IPS DF 4.7 (cell line): Measurements from ENCODE around the gene TADA1.
"Not testable (repeated sequence)": the region's sequence is repeated elsewhere in the genome, so short reads cannot be mapped to it uniquely, and the experiment has no call there.

Source experiments
- DNase-seq: peaks from one replicate; pipeline ENCODE4 v3.0.0-alpha.2; 2013; ENCODE audit warnings: low spot score; ENCODE audit errors: extremely low read depth

The TADA1 gene

GRCh38 chr1:166844791-166845190, 31.3 kb downstream of the TADA1 start:
- DNase-seq: no peak

DNA sequence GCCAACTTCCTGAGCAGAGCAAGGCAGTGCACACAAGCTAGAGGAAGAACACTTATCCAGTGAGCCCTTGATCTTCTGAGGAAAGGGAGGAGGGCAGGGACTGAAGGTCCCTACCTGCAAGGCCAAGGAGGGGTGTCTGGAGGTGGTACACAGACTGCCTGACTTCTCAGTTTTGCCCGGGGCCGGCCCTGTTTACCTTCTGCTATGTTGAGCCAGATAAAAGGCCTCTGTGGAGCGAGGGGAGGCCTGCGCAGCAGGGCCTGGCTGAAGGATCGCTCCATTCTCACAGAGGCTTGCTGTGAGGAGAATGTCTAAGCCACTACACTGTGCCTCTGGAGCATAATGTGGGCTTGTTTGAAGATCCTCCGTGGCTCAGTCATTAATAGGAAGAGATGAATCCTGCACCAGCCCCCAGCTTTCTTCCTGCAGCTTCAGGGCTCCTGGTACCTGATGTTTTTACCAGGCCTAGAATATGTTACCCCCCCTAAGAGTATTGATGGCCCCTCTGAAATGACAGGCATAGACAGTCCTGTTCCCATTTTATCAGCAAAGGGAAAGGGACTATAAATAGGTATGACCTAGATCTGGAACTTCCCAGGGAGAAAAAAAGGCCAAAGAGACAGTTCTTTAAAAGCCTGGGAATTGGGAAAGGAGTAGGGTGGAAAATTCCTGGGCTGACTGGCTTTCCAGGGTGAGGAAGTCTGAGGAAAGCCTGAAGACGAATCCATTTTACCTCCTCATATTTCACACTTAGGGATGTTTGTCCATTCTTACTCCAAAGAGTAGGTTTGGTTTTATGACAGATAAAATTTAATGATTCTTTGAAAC, 32.1 kb downstream of the TADA1 start:
- DNase-seq: no peak

DNA sequence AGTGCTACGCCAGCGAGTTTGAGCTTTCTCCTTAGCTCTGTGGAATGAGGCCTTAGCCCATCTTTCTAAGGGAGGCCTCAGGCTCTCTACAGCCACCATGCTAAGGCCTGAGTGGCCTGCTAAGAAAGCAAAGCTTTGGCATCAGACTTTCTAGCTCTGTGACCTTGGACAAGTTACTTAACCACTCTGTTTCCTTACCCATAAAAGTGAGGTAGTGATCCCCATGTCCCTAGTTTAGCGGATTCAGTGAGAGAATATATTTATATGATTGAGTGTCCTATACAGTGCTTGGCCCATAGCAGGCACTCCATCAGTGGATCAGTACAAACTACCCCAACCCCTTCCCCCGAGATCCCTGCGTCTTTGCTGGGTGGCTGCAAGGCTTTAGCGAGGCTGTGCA, 32.7 kb downstream of the TADA1 start:
- no peak for DNase-seq

DNA sequence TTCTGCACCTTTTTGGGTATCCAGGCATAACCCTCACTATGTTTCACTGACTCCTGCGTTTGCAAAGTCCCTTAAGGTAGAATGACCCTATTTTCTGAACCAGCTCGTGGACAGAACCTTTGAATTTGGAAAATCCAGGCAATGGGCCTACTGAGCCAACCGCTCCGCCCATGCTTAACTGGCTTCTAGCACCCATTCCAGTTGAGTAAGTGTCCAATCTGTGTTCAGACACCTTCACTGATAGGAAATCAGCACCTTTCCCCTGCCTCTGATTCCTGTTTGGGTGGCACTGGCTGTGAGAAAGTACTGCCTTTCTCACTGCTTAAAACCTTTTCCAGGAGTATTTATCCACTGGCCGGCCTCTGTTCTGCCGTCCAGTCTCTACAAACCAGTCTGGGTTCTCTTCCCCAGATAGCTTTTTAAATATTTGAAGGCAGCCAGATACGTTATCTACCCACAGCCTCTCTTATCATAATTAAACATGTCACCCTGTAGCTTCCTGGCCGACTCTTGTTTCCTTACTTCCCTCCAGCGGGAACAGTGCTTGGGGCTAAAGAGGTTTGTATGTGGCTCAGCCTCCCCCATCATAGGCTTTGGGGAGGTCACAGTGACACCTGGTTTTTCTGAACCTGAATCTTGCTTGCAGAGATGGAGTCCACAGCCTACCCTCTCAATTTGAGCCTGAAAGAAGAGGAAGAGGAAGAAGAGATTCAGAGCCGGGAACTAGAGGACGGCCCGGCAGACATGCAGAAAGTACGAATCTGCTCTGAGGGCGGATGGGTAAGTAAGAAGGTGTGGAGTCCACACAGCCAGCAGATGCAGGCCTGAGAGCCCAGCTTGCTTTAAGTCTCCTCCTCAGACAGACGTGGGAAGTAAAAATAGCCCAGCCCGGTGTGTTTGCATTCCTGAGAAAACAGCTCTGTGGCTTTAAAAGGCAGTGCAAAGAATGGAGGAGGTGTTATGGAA, 35.5 kb downstream of the TADA1 start:
- DNase-seq: no peak

- no peak for DNase-seq
Observed at GRCh38 chr1:166839600-166840308, 36.3 kb downstream of the TADA1 start.

- no peak for DNase-seq
Observed at GRCh38 chr1:166838766-166839599, 37.1 kb downstream of the TADA1 start, which contains the start of gene POGK. POGK (plus strand) TSS chr1:166839475; CDS start chr1:166840957, 1,482 bp downstream.

GRCh38 chr1:166836733-166837132, 39.3 kb downstream of the TADA1 start:
- DNase-seq: no peak

- DNase-seq: not testable (repeated sequence)
Observed at GRCh38 chr1:166829762-166830161, 46.3 kb downstream of the TADA1 start.

DNA sequence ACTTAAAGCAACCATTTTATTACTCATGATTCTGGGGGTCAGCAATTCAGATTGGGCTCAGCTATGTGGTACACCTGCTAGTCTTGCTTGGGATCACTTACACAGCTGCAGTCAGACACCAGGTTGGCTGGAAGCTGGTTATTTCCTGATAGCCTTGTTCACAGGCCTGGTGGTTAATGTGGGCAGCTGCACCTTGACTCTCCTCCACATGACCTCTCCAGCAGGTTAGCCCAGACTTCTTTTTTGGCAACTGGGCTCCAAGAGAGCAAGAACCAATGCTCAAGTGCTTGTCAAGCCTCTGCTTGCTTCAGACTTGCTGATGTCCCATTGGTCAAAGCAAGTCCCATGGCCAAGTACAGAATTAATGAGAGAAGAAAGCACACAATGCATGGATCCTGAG, 48.6 kb downstream of the TADA1 start:
- DNase-seq: no peak

DNA sequence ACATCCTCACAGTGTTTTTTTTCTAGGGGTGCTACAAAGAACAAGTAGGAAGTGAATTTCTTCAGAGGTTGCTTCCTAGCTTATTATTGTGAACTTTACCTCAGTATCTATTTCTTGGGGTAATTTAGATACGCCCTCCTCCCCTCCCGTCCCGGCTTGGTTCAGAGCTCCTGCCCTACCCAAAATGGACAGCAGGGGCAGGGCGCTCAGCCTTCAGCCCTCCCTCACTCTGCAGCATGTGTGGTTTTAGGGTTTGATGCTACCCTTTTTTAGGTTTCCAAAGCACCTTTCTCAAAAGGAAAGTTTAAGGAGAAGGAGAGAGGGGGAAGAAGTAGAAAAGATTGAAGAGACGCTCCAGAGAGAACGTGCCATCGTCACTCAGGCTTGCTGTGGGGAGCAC, 53.7 kb downstream of the TADA1 start:
- DNase-seq: no peak

DNA sequence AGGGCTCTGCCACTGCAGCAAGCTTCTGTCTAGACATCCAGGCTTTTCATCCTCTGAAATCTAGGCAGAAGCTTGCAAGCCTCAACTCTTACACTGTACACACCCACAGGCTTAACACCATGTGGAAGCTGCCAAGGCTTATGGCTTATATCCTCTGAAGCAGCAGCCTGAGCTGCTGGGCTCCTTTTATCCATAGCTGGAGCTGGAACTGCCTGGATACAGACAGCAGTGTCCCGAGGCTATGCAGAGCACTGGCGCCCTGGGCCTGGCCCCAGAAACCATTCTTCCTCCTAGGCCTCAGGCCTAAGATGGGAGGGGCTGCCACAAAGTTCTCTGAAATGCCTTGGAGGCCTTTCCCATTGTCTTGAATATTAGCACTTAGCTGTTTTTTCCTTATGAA, 56.1 kb downstream of the TADA1 start:
- DNase-seq: no peak

DNA sequence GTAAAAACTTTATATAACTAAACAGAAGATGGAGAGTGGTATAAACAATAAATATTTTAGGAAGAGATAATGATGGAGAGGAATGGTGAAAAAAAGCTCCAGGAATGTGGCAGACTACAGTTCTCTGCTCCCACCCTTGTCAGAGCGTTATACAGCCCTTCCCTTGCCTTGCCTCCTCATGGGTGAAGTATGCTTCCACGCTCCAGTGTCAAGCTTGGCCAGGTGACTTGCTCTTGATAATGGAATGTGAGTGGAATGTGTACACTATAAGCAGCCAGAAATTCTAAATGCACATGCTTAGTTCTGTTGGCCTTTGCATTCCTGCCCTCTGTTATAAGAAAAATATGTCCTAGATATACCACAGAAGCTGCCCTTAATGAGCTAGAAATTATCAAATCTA, 61.5 kb downstream of the TADA1 start:
- DNase-seq: no peak

DNA sequence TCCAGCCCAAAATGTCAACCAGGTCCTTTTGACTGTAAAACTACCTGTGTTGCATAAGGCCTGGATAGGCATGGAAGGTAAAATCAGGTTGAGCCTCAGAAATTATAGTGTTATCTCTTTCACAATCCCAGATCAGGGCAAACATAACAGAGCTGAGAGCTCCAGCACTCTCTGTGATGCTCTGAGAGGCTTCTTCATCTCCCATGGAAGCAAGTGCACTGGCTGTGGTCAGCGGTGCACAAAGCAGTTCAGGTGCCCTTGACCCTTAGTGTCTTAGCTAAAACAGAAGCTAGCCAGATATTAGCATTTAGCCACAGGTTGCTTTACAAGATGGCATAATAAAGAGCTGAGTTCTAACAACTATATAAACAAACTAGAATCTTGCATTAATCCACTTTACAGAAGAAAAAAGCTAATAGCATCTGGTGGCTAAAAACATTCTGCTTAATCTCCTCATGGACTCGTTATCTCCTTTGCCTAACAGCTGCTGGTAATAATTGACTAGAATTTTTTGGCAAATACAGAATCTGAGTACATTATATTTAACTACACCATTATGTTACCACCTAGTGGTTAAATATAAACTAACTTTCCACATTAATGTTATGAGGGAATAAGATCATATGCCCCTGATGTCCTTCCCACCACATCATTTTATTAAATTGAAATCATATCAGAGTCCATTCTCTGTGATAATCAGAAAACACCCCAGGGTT, 62.4 kb downstream of the TADA1 start:
- no peak for DNase-seq

GRCh38 chr1:166811691-166812090, 64.4 kb downstream of the TADA1 start:
- no peak for DNase-seq

DNA sequence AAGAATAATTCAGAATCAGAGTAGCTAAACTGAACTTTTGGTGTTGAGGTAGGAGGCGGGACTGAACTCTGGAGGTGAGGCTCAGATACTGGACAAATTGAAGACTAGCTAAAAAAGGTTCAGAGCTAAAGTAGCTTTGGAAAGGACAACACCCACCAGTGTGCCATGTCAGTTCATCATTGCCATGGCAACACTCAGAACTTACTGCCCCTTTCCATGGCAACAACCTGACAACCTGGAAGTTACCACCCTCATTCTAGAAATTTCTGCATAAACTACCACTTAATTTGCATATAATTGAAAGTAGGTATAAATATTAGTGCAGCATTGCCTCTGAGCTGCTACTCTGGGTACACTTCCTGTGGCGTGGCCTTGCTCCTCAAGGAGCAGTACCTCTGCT, 67.1 kb downstream of the TADA1 start:
- DNase-seq: no peak
